Keratinocyte (primary cell): ENCODE results near the gene KRT8. TPM values are rescaled to one million over a fixed set of nuclear protein-coding genes. Genes with fewer than 3 reads are reported as not detected.

Experiments used
- DNase-seq: peaks from one replicate; pipeline ENCODE4 v3.0.0-alpha.2; 2011; ENCODE audit warnings: low read depth, missing footprints, low spot score
- FAIRE-seq: peaks from 2 replicates; lab custom pipeline; 2011; peaks lifted over from hg19 to GRCh38; lab: Jason Lieb, UNC
- H2AFZ ChIP-seq: 2 replicates; pipeline ENCODE4 v1.6.0; 2012; ENCODE audit warnings: low read length, control low read depth, inconsistent platforms; ENCODE audit not compliant: control insufficient read depth
- H3K27ac ChIP-seq: 2 replicates; pipeline ENCODE4 v1.5.1; 2011; ENCODE audit warnings: low read length; ENCODE audit not compliant: control insufficient read depth, insufficient read depth
- H3K27me3 ChIP-seq: 3 replicates; pipeline ENCODE4 v1.6.0; 2011; ENCODE audit warnings: low read length; ENCODE audit not compliant: control insufficient read depth, insufficient read depth; ENCODE audit errors: extremely low read depth
- H3K36me3 ChIP-seq, 2 experiments: 2 replicates in 1 of 2; 3 replicates in 1 of 2; pipeline ENCODE4 v1.5.1; 2011; ENCODE audit warnings: low read length in 2 of 2, mild to moderate bottlenecking in 1 of 2; ENCODE audit not compliant: control insufficient read depth in 2 of 2, insufficient read depth in 2 of 2; ENCODE audit errors: extremely low read depth in 1 of 2
- H3K4me1 ChIP-seq: 3 replicates; pipeline ENCODE4 v1.5.1; 2011; ENCODE audit warnings: low read length; ENCODE audit not compliant: control insufficient read depth, insufficient read depth; ENCODE audit errors: extremely low read depth
- H3K4me2 ChIP-seq: 3 replicates; pipeline ENCODE4 v1.6.0; 2011; ENCODE audit warnings: low read depth, low read length; ENCODE audit not compliant: control insufficient read depth, insufficient read depth; ENCODE audit errors: extremely low read depth
- H3K4me3 ChIP-seq, 3 experiments: fragments of 200-600 bp in 1 of 3; sonication (generic) in 1 of 3; 2 replicates in 2 of 3; 3 replicates in 1 of 3; pipeline ENCODE4 v1.5.1; 2011 to 2016; ENCODE audit warnings: low read length in 3 of 3, mild to moderate bottlenecking in 3 of 3, control low read depth in 2 of 3, inconsistent platforms in 1 of 3, low read depth in 1 of 3, mixed read lengths in 1 of 3, mixed run types in 1 of 3, moderate library complexity in 1 of 3; ENCODE audit not compliant: control insufficient read depth in 2 of 3, insufficient read depth in 2 of 3; ENCODE audit errors: extremely low read depth in 1 of 3
- H3K79me2 ChIP-seq: 2 replicates; pipeline ENCODE4 v1.6.0; 2012; ENCODE audit warnings: low read length; ENCODE audit not compliant: control insufficient read depth, insufficient read depth
- H3K9ac ChIP-seq: 3 replicates; pipeline ENCODE4 v1.6.0; 2011; ENCODE audit warnings: low read length; ENCODE audit not compliant: control insufficient read depth, insufficient read depth; ENCODE audit errors: extremely low read depth
- H3K9me1 ChIP-seq: 3 replicates; pipeline ENCODE4 v1.6.0; 2011; ENCODE audit warnings: low read length; ENCODE audit not compliant: control insufficient read depth, insufficient read depth; ENCODE audit errors: extremely low read depth
- H3K9me3 ChIP-seq: 2 replicates; pipeline ENCODE4 v1.5.1; 2012; ENCODE audit warnings: low read depth, low read length; ENCODE audit not compliant: control insufficient read depth
- H4K20me1 ChIP-seq: 3 replicates; pipeline ENCODE4 v1.6.0; 2011; ENCODE audit warnings: low read length; ENCODE audit not compliant: control insufficient read depth, insufficient read depth; ENCODE audit errors: extremely low read depth
- CTCF ChIP-seq, 3 experiments: IDR thresholded peaks in 1 of 3; conservative IDR thresholded peaks in 1 of 3; optimal IDR thresholded peaks in 1 of 3; 2 replicates in 2 of 3; 3 replicates in 1 of 3; pipeline versions ENCODE3 to v1.5.1; 2011; ENCODE audit warnings: low read length in 3 of 3, mild to moderate bottlenecking in 3 of 3, moderate library complexity in 2 of 3, control low read depth in 1 of 3, inconsistent platforms in 1 of 3; ENCODE audit not compliant: insufficient read depth in 2 of 3; ENCODE audit errors: extremely low read depth in 1 of 3
- EZH2 ChIP-seq: IDR thresholded peaks from one replicate; pipeline ENCODE4 v1.6.1; 2012; ENCODE audit warnings: inconsistent platforms, mild to moderate bottlenecking, low read length, moderate library complexity
- dilution Hi-C: fragments of 300-500 bp; cut with MboI; formaldehyde crosslinking; loops from one replicate; pipeline ENCODE4 v1.7.0; 2020; ENCODE audit warnings: low sequenced_read_pairs; ENCODE audit not compliant: extremely low pct_ligation_motif_present
- polyA plus RNA-seq, 5 experiments: library from polyadenylated mRNA; depleted of rRNA in 3 of 5; stranded (reverse) in 3 of 5; stranded (forward) in 1 of 5; unstranded in 1 of 5; fragments of >200 nt; gene quantifications; 1 replicate in 1 of 5; 2 replicates in 3 of 5; 3 replicates in 1 of 5; pipeline versions ENCODE4 v1.2.1 to v1.2.3, GENCODE V29; 2011 to 2012; ENCODE audit warnings: missing spikeins in 2 of 5, low read depth in 1 of 5, low replicate concordance in 1 of 5

KRT8 gene
- polyA plus RNA-seq, 1 donor (not counting 4 experiments of a cell fraction or from before 2014, with no cell fraction given): 151 TPM

- H3K4me2 ChIP-seq: peak overlapping the region; percentile 84
- no peak overlapping the region for H3K27ac ChIP-seq
- no peaks in the 10 kb centered on the region for H3K9me3 ChIP-seq
- H2AFZ ChIP-seq: no peak overlapping the region
- no peak for FAIRE-seq
- H3K9ac ChIP-seq: no peak overlapping the region
- no peaks in the 10 kb centered on the region for H3K9me1 ChIP-seq
- TF ChIP-seq CTCF (optimal IDR thresholded peaks at IDR 0.05 in 1 of 3, IDR thresholded peaks at IDR 0.05 in 1 of 3, conservative IDR thresholded peaks at IDR 0.05 in 1 of 3; ENCODE audit: extremely low read depth in 1 of 3, insufficient read depth in 2 of 3, low read length in 3 of 3) (no peak), EZH2 (no peak)
- H3K36me3 ChIP-seq: peaks cover 17 to 20% of the 10 kb centered on the region in 2 experiments
- H3K27me3 ChIP-seq: no peaks in the 10 kb centered on the region
- peaks cover 17% of the 10 kb centered on the region for H4K20me1 ChIP-seq
- H3K4me3 ChIP-seq: no peak overlapping the region
- no peak for DNase-seq
- H3K4me1 ChIP-seq: peaks cover 22% of the 10 kb centered on the region
- dilution Hi-C loops: no loop called here
- H3K79me2 ChIP-seq: peaks cover 16% of the 10 kb centered on the region
Measured at GRCh38 chr12:52951126-52951525, 46.2 kb upstream of the KRT8 start.

- H2AFZ ChIP-seq: no peak overlapping the region
- TF ChIP-seq EZH2 (no peak), CTCF (optimal IDR thresholded peaks at IDR 0.05 in 1 of 3, IDR thresholded peaks at IDR 0.05 in 1 of 3, conservative IDR thresholded peaks at IDR 0.05 in 1 of 3; ENCODE audit: extremely low read depth in 1 of 3, insufficient read depth in 2 of 3, low read length in 3 of 3) (no peak)
- peaks cover 17% of the 10 kb centered on the region for H4K20me1 ChIP-seq
- DNase-seq (no peak), FAIRE-seq (no peak)
- peaks cover 26% of the 10 kb centered on the region for H3K4me1 ChIP-seq
- dilution Hi-C loops: no loop called here
- H3K27ac ChIP-seq: no peak overlapping the region
- no peaks in the 10 kb centered on the region for H3K27me3 ChIP-seq
- H3K4me2 ChIP-seq: peak overlapping the region; percentile 84
- H3K36me3 ChIP-seq: peaks cover 17 to 20% of the 10 kb centered on the region in 2 experiments
- H3K79me2 ChIP-seq: peaks cover 16% of the 10 kb centered on the region
- no peaks in the 10 kb centered on the region for H3K9me3 ChIP-seq
- no peak overlapping the region for H3K9ac ChIP-seq
- H3K9me1 ChIP-seq: no peaks in the 10 kb centered on the region
- peak overlapping the region; percentile 73 to 97 (median 91) for H3K4me3 ChIP-seq
Measured at GRCh38 chr12:52950553-52950952, 45.7 kb upstream of the KRT8 start.
